ENCODE results near the gene ARL10.
A peak's percentile ranks its signal among the peaks of the same experiment; 100 is the strongest.
"Not testable (repeated sequence)": the region's sequence is repeated elsewhere in the genome, so short reads cannot be mapped to it uniquely, and the experiment has no call there.

The ARL10 gene

GRCh38 chr5:176389135-176390123, 24.1 kb downstream of the ARL10 start:
- no peak for DNase-seq

GRCh38 chr5:176391479-176391878, 26.2 kb downstream of the ARL10 start:
- DNase-seq: no peak

GRCh38 chr5:176391999-176392398, 26.7 kb downstream of the ARL10 start:
- DNase-seq: no peak

- no peak for DNase-seq
Measured at GRCh38 chr5:176392526-176392925, 27.2 kb downstream of the ARL10 start.

- DNase-seq: no peak
Measured at GRCh38 chr5:176394096-176394495, 28.8 kb downstream of the ARL10 start.

GRCh38 chr5:176394881-176395675, 29.8 kb downstream of the ARL10 start:
- DNase-seq: no peak

- DNase-seq: no peak
Measured at GRCh38 chr5:176396330-176396729, 31.0 kb downstream of the ARL10 start.

GRCh38 chr5:176397736-176398420, 32.6 kb downstream of the ARL10 start:
- no peak for DNase-seq

- no peak for DNase-seq
Measured at GRCh38 chr5:176400382-176401156, 35.3 kb downstream of the ARL10 start.

- DNase-seq: no peak
Measured at GRCh38 chr5:176401281-176402205, 36.3 kb downstream of the ARL10 start.

GRCh38 chr5:176405656-176406435, 40.6 kb downstream of the ARL10 start:
- no peak for DNase-seq

GRCh38 chr5:176406436-176407052, 41.3 kb downstream of the ARL10 start:
- no peak for DNase-seq

GRCh38 chr5:176407456-176408251, 42.4 kb downstream of the ARL10 start:
- DNase-seq: peak; percentile 42

GRCh38 chr5:176408252-176408573, 42.9 kb downstream of the ARL10 start:
- DNase-seq: not testable (repeated sequence)

GRCh38 chr5:176408590-176408989, 43.3 kb downstream of the ARL10 start:
- no peak for DNase-seq

GRCh38 chr5:176409765-176410164, 44.5 kb downstream of the ARL10 start:
- DNase-seq: no peak

- no peak for DNase-seq
Measured at GRCh38 chr5:176410486-176411180, 45.3 kb downstream of the ARL10 start.

- DNase-seq: no peak
Measured at GRCh38 chr5:176412517-176413254, 47.4 kb downstream of the ARL10 start.
